Retinal pigment epithelial cell (primary cell): ENCODE data around the gene PRR15.

ENCODE experiments used
- DNase-seq: peaks from one replicate; pipeline ENCODE4 v3.0.0-alpha.2; 2010; ENCODE audit warnings: low read depth
- H3K4me3 ChIP-seq: 2 replicates; pipeline ENCODE4 v1.5.1; 2011; ENCODE audit warnings: mild to moderate bottlenecking, low read length, control low read depth, moderate library complexity
- TF ChIP-seq, protein P1 (sequence below): conservative IDR thresholded peaks from 2 replicates; pipeline ENCODE4 v1.5.1; 2011; ENCODE audit warnings: low read depth, low read length, control low read depth, inconsistent platforms

Gene PRR15

DNA sequence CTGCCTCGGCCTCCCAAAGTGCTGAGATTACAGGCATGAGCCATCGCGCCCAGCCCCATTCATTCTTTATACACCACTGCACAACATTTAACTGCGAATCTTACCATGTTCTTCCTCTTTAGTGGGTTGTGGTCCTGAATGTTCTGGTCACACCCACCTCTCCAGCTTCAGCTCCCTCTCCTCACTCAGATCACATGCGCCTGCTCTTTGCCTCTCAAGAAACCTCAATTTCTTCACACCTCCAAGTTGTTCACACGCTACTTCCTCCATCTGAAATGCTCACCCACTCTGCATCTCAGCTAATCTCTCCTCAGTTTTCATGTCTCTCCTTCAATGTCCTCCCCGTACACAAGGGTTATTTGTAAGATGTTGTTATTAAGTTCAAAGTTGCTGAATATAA, 2.4 kb upstream of the PRR15 start:
- no peak overlapping the region for H3K4me3 ChIP-seq
- TF ChIP-seq, protein P1, sequence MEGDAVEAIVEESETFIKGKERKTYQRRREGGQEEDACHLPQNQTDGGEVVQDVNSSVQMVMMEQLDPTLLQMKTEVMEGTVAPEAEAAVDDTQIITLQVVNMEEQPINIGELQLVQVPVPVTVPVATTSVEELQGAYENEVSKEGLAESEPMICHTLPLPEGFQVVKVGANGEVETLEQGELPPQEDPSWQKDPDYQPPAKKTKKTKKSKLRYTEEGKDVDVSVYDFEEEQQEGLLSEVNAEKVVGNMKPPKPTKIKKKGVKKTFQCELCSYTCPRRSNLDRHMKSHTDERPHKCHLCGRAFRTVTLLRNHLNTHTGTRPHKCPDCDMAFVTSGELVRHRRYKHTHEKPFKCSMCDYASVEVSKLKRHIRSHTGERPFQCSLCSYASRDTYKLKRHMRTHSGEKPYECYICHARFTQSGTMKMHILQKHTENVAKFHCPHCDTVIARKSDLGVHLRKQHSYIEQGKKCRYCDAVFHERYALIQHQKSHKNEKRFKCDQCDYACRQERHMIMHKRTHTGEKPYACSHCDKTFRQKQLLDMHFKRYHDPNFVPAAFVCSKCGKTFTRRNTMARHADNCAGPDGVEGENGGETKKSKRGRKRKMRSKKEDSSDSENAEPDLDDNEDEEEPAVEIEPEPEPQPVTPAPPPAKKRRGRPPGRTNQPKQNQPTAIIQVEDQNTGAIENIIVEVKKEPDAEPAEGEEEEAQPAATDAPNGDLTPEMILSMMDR: no peak
- no peak for DNase-seq

DNA sequence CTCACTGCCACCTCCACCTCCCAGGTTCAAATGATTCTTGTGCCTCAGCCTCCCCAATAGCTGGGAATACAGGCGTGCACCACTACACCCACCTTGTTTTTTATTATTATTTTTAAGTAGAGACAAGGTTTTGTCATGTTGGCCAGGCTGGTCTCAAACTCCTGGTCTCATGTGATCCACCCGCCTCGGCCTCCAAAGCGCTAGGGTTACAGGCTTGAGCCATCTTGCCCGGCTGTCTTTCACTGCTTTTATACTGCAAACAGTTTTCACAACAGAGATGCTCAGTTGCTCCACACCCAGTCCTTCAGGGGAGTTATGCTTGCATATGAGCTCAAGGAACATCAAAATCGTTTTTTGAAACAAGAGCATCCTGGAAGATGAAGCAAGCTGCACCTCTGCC, 1.3 kb upstream of the PRR15 start:
- no peak overlapping the region for H3K4me3 ChIP-seq
- TF ChIP-seq, protein P1: no peak
- DNase-seq: no peak

DNA sequence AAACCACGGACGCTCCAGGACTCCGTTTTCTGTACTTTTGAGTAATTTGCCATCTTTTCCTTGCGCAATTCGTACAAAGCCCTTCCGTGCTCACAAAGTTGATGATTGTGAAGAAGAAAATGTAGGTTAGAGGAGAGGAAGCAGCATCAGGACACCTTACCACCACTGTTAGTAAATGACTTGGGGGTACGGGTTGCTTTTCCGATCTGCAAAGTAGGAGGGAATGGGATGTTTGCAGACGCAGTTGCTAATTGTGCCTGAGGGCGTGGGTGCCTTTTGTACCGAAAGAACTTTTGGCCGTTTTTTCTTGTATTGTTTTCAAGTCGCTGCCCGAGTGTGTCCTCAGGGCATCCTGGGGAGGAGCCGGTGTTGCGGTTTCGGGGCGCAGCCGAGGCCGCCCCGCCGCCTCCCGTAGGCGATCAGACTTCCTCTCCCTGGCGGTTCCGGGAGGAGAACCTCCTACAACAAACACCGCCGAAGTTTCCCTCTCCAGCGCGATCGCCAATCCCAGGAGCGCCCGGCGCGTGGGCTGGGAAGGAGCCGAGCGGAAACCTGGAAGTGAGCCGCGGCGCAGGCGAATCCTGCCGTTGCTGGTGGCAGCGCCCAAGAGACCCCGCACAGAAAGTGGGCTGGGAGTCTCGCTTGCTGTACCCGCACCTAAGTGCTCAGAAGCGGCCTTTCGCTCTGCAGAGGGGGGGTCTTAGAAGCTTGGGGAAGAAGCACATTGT, 1.0 kb downstream of the PRR15 start:
- TF ChIP-seq, protein P1: no peak
- DNase-seq: no peak
- peak overlapping the region; percentile 71 for H3K4me3 ChIP-seq

DNA sequence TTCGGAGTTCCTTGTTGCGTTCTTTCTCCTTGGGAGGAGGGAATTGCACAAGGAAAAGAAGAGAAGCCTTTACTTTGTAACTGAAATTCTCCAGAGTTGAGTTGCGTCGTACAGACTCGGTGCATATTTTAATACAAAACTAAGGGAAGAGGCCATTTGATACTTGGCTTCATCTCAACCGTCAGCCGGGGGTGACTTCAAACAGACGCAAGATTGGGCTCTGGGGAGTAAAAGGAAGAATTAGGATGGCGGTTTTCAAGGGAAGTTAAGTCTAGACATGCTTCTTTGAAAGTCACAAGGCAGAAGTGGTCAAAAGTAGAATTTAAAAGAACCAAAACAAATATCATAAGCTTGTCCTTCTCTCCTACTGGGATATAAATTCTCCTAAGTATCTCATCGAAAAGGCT, 1.6 kb downstream of the PRR15 start:
- DNase-seq: no peak
- peak overlapping the region; percentile 71 for H3K4me3 ChIP-seq
- TF ChIP-seq, protein P1: no peak

DNA sequence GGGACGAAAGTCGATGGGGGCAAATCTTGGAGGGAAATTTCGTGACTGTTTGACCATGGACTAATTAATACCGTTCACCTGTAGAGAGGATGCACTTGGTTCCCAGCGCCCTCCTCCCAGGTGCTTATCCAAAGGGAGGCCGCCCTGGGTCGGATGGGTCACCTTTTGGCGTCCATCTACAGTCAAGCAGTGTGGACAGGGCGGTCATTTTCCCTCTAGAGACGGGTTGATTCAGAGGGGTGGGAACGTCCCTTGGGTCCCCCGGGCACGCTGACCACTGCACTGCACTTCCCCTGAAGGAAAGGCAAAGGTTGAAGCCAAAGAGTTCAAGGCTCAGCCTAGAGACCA, 2.0 kb downstream of the PRR15 start:
- H3K4me3 ChIP-seq: peak overlapping the region; percentile 46
- no peak for DNase-seq
- TF ChIP-seq, protein P1: no peak

DNA sequence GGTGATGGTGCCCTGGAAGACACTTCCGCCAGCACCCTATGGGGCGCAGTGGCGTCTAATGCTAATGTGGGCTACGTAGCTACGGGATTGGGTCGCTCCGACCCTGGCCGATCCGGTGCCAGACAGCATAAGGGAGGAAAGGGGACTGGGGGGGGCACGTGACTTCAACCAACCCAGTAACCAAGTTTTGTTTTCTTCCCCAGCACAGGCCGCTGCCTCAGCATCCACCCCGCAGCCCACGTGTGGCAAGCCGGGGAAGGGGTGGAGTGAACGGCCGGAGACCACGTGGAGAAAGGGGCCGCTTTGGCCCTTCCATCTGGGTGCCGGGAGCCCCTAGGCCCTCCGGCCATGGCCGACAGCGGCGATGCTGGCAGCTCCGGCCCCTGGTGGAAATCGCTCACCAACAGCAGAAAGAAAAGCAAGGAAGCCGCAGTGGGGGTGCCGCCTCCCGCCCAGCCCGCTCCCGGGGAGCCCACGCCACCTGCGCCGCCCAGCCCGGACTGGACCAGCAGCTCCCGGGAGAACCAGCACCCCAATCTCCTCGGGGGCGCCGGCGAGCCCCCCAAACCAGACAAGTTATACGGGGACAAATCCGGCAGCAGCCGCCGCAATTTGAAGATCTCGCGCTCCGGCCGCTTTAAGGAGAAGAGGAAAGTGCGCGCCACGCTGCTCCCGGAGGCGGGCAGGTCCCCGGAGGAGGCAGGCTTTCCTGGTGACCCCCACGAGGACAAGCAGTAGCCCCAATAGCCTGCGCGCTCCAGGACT, 2.5 kb downstream of the PRR15 start:
- TF ChIP-seq, protein P1: no peak
- no peak for DNase-seq
- peak overlapping the region; percentile 46 for H3K4me3 ChIP-seq

DNA sequence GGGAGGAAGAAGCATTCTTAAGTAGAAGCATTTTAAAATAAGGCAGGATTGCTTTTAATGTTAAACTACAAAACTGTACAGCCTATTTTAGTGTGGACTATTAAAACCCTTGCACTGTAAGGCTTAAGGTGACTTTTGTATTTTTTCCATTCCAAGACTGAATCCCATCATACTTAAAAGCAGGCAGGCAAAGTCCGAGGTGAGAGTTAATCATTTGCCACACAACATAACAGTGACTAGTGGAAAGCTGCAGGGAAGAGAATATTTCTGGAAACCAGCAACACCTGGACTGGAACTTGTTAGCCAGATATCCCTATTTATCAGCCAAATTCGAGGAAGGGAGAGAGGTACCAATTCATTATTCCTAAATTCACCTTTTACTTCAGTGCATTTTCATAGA, 3.5 kb downstream of the PRR15 start:
- DNase-seq: no peak
- TF ChIP-seq, protein P1: no peak
- no peak overlapping the region for H3K4me3 ChIP-seq
